Measurements from ENCODE around the gene ADGRG3.

ADGRG3 gene

GRCh38 chr16:57676553-57677085 lies 8.5 kb downstream of the ADGRG3 start:
- Histone ChIP-seq H3K9me2 (replicated peaks; ENCODE audit: low read depth, low read length) (no peaks in the 10 kb centered on the region), H3F3A (ENCODE audit: low read depth) (no peaks in the 10 kb centered on the region), H3K27me3 (ENCODE audit: insufficient read depth, low read length, poor library complexity, severe bottlenecking) (no peaks in the 10 kb centered on the region), H3K36me3 (ENCODE audit: insufficient read depth, low read length) (no peaks in the 10 kb centered on the region), H3K4me2 (ENCODE audit: low read depth, low read length, poor library complexity, severe bottlenecking) (no peak overlapping the region), H3K4me3 (ENCODE audit: low read length, poor library complexity, severe bottlenecking) (no peak overlapping the region), H3K79me2 (ENCODE audit: insufficient read depth, low read length) (no peaks in the 10 kb centered on the region), H3K9ac (ENCODE audit: low read depth, low read length, poor library complexity, severe bottlenecking) (no peak overlapping the region), H2AFZ (ENCODE audit: low read length) (no peak overlapping the region), H3K4me1 (ENCODE audit: insufficient read depth, low read length, poor library complexity, severe bottlenecking) (peaks cover 25% of the 10 kb centered on the region), H3K9me3 (ENCODE audit: insufficient read depth, low read depth, low read length) (no peaks in the 10 kb centered on the region), H4K20me1 (ENCODE audit: insufficient read depth, low read length, poor library complexity, severe bottlenecking) (no peaks in the 10 kb centered on the region)
- TF ChIP-seq CTCF (conservative IDR thresholded peaks at IDR 0.05; ENCODE audit: low read length) (no peak), EZH2phosphoT487 (IDR thresholded peaks at IDR 0.05; ENCODE audit: borderline replicate concordance) (no peak)

- no peaks in the 10 kb centered on the region for H4K20me1 ChIP-seq (ENCODE audit: insufficient read depth, low read length, poor library complexity, severe bottlenecking)
- no peaks in the 10 kb centered on the region for H3K9me3 ChIP-seq (ENCODE audit: insufficient read depth, low read depth, low read length)
- H3K4me1 ChIP-seq (ENCODE audit: insufficient read depth, low read length, poor library complexity, severe bottlenecking): peaks cover 25% of the 10 kb centered on the region
- no peak overlapping the region for H2AFZ ChIP-seq (ENCODE audit: low read length)
- no peak overlapping the region for H3K9ac ChIP-seq (ENCODE audit: low read depth, low read length, poor library complexity, severe bottlenecking)
- no peaks in the 10 kb centered on the region for H3K79me2 ChIP-seq (ENCODE audit: insufficient read depth, low read length)
- TF ChIP-seq CTCF (conservative IDR thresholded peaks at IDR 0.05; ENCODE audit: low read length) (no peak), EZH2phosphoT487 (IDR thresholded peaks at IDR 0.05; ENCODE audit: borderline replicate concordance) (no peak)
- no peaks in the 10 kb centered on the region for H3K9me2 ChIP-seq (replicated peaks; ENCODE audit: low read depth, low read length)
- no peaks in the 10 kb centered on the region for H3F3A ChIP-seq (ENCODE audit: low read depth)
- H3K36me3 ChIP-seq (ENCODE audit: insufficient read depth, low read length): no peaks in the 10 kb centered on the region
- H3K4me2 ChIP-seq (ENCODE audit: low read depth, low read length, poor library complexity, severe bottlenecking): no peak overlapping the region
- H3K4me3 ChIP-seq (ENCODE audit: low read length, poor library complexity, severe bottlenecking): no peak overlapping the region
- no peaks in the 10 kb centered on the region for H3K27me3 ChIP-seq (ENCODE audit: insufficient read depth, low read length, poor library complexity, severe bottlenecking)
These were observed 9.7 kb downstream of the ADGRG3 start for GRCh38 chr16:57677622-57678369.

GRCh38 chr16:57679016-57679415 lies 10.9 kb downstream of the ADGRG3 start:
- no peaks in the 10 kb centered on the region for H3K36me3 ChIP-seq (ENCODE audit: insufficient read depth, low read length)
- peaks cover 25% of the 10 kb centered on the region for H3K4me1 ChIP-seq (ENCODE audit: insufficient read depth, low read length, poor library complexity, severe bottlenecking)
- H3K79me2 ChIP-seq (ENCODE audit: insufficient read depth, low read length): no peaks in the 10 kb centered on the region
- H3K9me2 ChIP-seq (replicated peaks; ENCODE audit: low read depth, low read length): no peaks in the 10 kb centered on the region
- TF ChIP-seq CTCF (conservative IDR thresholded peaks at IDR 0.05; ENCODE audit: low read length) (no peak), EZH2phosphoT487 (IDR thresholded peaks at IDR 0.05; ENCODE audit: borderline replicate concordance) (no peak)
- H3F3A ChIP-seq (ENCODE audit: low read depth): no peaks in the 10 kb centered on the region
- no peaks in the 10 kb centered on the region for H3K9me3 ChIP-seq (ENCODE audit: insufficient read depth, low read depth, low read length)
- no peaks in the 10 kb centered on the region for H3K27me3 ChIP-seq (ENCODE audit: insufficient read depth, low read length, poor library complexity, severe bottlenecking)
- no peaks in the 10 kb centered on the region for H4K20me1 ChIP-seq (ENCODE audit: insufficient read depth, low read length, poor library complexity, severe bottlenecking)
- no peak overlapping the region for H3K4me2 ChIP-seq (ENCODE audit: low read depth, low read length, poor library complexity, severe bottlenecking)
- H3K9ac ChIP-seq (ENCODE audit: low read depth, low read length, poor library complexity, severe bottlenecking): peak overlapping the region; percentile 44
- H3K4me3 ChIP-seq (ENCODE audit: low read length, poor library complexity, severe bottlenecking): no peak overlapping the region
- H2AFZ ChIP-seq (ENCODE audit: low read length): no peak overlapping the region

Data from Loucy (cell line).